OCI-LY1 (cell line): ENCODE data around the gene TNNC1.

Experiments used
- EZH2 ChIP-seq: fragments of 200-600 bp; sonication (generic), shearing (Covaris generic); IDR thresholded peaks from 2 replicates; pipeline ENCODE4 v1.8.0; 2017; ENCODE audit warnings: borderline replicate concordance, mixed run types, mild to moderate bottlenecking, antibody characterized with exemption, low read length, moderate library complexity, mixed read lengths
- TF ChIP-seq, protein P1 (sequence below): fragments of 200-600 bp; sonication (generic), shearing (Covaris generic); IDR thresholded peaks from 2 replicates; pipeline ENCODE4 v1.5.1; 2017; ENCODE audit warnings: mild to moderate bottlenecking, antibody characterized with exemption, low read length, moderate library complexity, mixed read lengths

- no peak for TF ChIP-seq EZH2
- TF ChIP-seq, protein P1, sequence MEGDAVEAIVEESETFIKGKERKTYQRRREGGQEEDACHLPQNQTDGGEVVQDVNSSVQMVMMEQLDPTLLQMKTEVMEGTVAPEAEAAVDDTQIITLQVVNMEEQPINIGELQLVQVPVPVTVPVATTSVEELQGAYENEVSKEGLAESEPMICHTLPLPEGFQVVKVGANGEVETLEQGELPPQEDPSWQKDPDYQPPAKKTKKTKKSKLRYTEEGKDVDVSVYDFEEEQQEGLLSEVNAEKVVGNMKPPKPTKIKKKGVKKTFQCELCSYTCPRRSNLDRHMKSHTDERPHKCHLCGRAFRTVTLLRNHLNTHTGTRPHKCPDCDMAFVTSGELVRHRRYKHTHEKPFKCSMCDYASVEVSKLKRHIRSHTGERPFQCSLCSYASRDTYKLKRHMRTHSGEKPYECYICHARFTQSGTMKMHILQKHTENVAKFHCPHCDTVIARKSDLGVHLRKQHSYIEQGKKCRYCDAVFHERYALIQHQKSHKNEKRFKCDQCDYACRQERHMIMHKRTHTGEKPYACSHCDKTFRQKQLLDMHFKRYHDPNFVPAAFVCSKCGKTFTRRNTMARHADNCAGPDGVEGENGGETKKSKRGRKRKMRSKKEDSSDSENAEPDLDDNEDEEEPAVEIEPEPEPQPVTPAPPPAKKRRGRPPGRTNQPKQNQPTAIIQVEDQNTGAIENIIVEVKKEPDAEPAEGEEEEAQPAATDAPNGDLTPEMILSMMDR = no peak
These were observed 27.2 kb upstream of the TNNC1 start for GRCh38 chr3:52480768-52481715.
